Fibroblast of lung (primary cell): Measurements from ENCODE around the gene G6PC3. TPM values are rescaled to one million over a fixed set of nuclear protein-coding genes. Genes with fewer than 3 reads are reported as not detected.
A peak's percentile ranks its signal among the peaks of the same experiment; 100 is the strongest.

ENCODE experiments used
- DNase-seq, 2 donors: peaks; one replicate each; pipeline versions ENCODE4 v3.0.0 to v3.0.0-alpha.2; 2010; ENCODE audit warnings: low read depth in 2 of 2
- H2AFZ ChIP-seq: 2 replicates; pipeline ENCODE4 v1.5.1; 2012; ENCODE audit warnings: low read length, control low read depth, inconsistent platforms
- H3K27ac ChIP-seq: 2 replicates; pipeline ENCODE4 v1.5.1; 2011; ENCODE audit warnings: low read length, control low read depth; ENCODE audit not compliant: insufficient read depth
- H3K27me3 ChIP-seq: 2 replicates; pipeline ENCODE4 v1.5.1; 2011; ENCODE audit warnings: mild to moderate bottlenecking, low read length; ENCODE audit not compliant: control insufficient read depth, insufficient read depth
- H3K36me3 ChIP-seq: 2 replicates; pipeline ENCODE4 v1.5.1; 2011; ENCODE audit warnings: low read length; ENCODE audit not compliant: control insufficient read depth, insufficient read depth
- H3K4me1 ChIP-seq: 2 replicates; pipeline ENCODE4 v1.5.1; 2011; ENCODE audit warnings: low read length; ENCODE audit not compliant: control insufficient read depth, insufficient read depth; ENCODE audit errors: extremely low read depth
- H3K4me2 ChIP-seq: 2 replicates; pipeline ENCODE4 v1.5.1; 2011; ENCODE audit warnings: low read length, control low read depth; ENCODE audit not compliant: insufficient read depth; ENCODE audit errors: extremely low read depth
- H3K4me3 ChIP-seq, 4 experiments: fragments of 200-600 bp in 1 of 4; sonication (generic) in 1 of 4; replicated peaks in 1 of 4; 2 replicates each; pipeline ENCODE4 v1.5.1; 2011 to 2016; ENCODE audit warnings: low read length in 4 of 4, low read depth in 3 of 4, mild to moderate bottlenecking in 3 of 4, control low read depth in 2 of 4, inconsistent platforms in 1 of 4, mixed read lengths in 1 of 4; ENCODE audit not compliant: insufficient read depth in 1 of 4; ENCODE audit errors: control extremely low read depth in 1 of 4
- H3K79me2 ChIP-seq: 2 replicates; pipeline ENCODE4 v1.5.1; 2012; ENCODE audit warnings: mild to moderate bottlenecking, low read length, inconsistent platforms; ENCODE audit not compliant: control insufficient read depth, insufficient read depth
- H3K9ac ChIP-seq: 2 replicates; pipeline ENCODE4 v1.5.1; 2011; ENCODE audit warnings: mild to moderate bottlenecking, low read length, control low read depth; ENCODE audit not compliant: insufficient read depth
- H3K9me3 ChIP-seq: 2 replicates; pipeline ENCODE4 v1.5.1; 2012; ENCODE audit warnings: low read depth, low read length; ENCODE audit not compliant: control insufficient read depth, insufficient read depth
- H4K20me1 ChIP-seq: 2 replicates; pipeline ENCODE4 v1.5.1; 2011; ENCODE audit warnings: low read length; ENCODE audit not compliant: control insufficient read depth, insufficient read depth; ENCODE audit errors: extremely low read depth
- EZH2 ChIP-seq: IDR thresholded peaks from 2 replicates; pipeline ENCODE4 v1.5.1; 2012; ENCODE audit warnings: low read length, control low read depth, mild to moderate bottlenecking; ENCODE audit errors: missing control alignments
- polyA plus RNA-seq, 2 donors: library from polyadenylated mRNA; depleted of rRNA in 1 of 2; stranded (reverse) in 1 of 2; unstranded in 1 of 2; fragments of >200 nt; gene quantifications; 2 replicates each; pipeline ENCODE4 v1.2.1, GENCODE V29; 2011 to 2012; ENCODE audit warnings: missing spikeins in 1 of 2
- total RNA-seq: library from RNA; depleted of rRNA; stranded (reverse); fragments of >200 nt; gene quantifications from 2 replicates; pipeline ENCODE4 v1.2.1, GENCODE V29; 2014
- TF ChIP-seq, protein P1 (sequence below), 2 donors: IDR thresholded peaks in 1 of 2; conservative IDR thresholded peaks in 1 of 2; 1 replicate in 1 of 2; 2 replicates in 1 of 2; pipeline ENCODE4 v1.5.1; 2011 to 2012; ENCODE audit warnings: low read length in 2 of 2, control low read depth in 1 of 2, inconsistent platforms in 1 of 2, low read depth in 1 of 2, mild to moderate bottlenecking in 1 of 2

The G6PC3 gene
- total and polyA plus RNA-seq, 2 donors (not counting 1 experiment from before 2014, with no cell fraction given) = 40.0 to 76.1 TPM

DNA sequence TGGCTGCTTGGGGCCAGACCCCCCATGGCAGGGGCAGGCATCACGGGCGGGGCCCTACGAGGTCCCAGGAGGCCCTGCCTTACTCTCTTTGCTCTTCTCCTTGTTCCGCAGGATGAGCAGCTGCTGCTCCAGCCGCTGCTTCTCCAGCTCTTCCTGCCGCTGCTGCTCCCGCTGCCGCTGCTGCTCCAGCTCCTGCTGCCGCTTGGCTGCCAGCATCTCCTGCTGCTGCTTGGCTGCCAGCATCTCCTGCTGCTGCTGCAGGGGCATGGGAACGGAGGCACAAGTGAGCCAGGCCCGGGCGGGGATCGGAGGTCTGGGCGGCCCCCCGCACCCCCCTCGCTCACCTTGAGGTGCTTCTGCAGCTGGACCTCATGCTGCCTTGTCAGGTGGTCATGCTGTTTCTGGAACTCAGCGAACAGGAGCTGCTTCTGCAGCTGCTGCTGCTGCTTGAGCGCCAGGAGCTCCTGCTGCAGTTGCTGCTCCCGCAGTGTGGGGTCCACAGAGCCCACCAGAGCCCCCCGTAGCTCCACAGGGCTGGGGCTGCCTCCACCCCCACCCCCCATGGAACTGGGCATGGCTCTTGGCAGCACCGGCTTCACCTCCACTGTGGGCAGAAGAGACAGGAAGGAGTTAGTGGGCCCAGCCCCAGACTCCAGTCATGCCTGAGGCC is 22.8 kb downstream of the G6PC3 start:
- H3K27me3 ChIP-seq = no peaks in the 10 kb centered on the region
- no peak overlapping the region for H3K9ac ChIP-seq
- H3K36me3 ChIP-seq = peaks cover 11% of the 10 kb centered on the region
- no peak overlapping the region for H3K4me2 ChIP-seq
- H3K79me2 ChIP-seq = peaks cover 2% of the 10 kb centered on the region
- no peak overlapping the region for H2AFZ ChIP-seq
- no peak overlapping the region for H3K4me3 ChIP-seq
- TF ChIP-seq EZH2 = no peak
- TF ChIP-seq, protein P1, sequence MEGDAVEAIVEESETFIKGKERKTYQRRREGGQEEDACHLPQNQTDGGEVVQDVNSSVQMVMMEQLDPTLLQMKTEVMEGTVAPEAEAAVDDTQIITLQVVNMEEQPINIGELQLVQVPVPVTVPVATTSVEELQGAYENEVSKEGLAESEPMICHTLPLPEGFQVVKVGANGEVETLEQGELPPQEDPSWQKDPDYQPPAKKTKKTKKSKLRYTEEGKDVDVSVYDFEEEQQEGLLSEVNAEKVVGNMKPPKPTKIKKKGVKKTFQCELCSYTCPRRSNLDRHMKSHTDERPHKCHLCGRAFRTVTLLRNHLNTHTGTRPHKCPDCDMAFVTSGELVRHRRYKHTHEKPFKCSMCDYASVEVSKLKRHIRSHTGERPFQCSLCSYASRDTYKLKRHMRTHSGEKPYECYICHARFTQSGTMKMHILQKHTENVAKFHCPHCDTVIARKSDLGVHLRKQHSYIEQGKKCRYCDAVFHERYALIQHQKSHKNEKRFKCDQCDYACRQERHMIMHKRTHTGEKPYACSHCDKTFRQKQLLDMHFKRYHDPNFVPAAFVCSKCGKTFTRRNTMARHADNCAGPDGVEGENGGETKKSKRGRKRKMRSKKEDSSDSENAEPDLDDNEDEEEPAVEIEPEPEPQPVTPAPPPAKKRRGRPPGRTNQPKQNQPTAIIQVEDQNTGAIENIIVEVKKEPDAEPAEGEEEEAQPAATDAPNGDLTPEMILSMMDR (conservative IDR thresholded peaks at IDR 0.05 in 1 of 2, IDR thresholded peaks at IDR 0.05 in 1 of 2; ENCODE audit: low read depth in 1 of 2, low read length in 2 of 2) = no peak
- no peaks in the 10 kb centered on the region for H3K9me3 ChIP-seq
- no peaks in the 10 kb centered on the region for H4K20me1 ChIP-seq
- DNase-seq = no peak
- no peak overlapping the region for H3K27ac ChIP-seq
- peaks cover 18% of the 10 kb centered on the region for H3K4me1 ChIP-seq

DNA sequence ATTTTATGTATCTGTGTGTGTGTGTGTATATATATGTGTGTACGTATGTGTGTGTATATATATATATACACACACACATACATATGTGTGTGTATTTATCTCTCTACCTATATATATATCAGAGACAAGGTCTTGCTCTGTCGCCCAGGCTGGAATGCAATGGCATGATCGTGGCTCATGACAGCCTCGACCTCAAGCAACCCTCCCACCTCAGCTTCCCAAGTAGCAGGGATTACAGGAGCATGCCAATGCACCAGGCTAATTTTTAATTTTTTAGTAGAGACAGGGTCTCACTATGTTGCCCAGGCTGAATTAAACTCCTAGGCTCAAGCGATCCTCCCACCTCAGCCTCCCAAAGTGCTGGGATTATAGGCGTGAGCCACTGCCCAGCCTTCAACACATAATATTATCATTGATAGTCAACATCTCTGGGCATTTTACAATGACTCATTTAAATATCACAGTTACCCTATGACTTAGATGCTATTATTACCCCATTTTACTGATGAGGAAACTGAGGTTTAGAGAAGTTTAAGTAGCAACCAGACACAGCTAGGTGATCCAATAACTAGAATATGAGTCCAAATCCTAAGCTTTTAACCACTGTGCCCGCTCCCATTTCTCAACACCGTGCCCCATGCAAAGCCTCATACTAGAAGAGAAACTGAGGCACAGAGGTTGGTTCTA is 24.3 kb downstream of the G6PC3 start:
- H3K36me3 ChIP-seq = peaks cover 10% of the 10 kb centered on the region
- no peak for TF ChIP-seq EZH2
- TF ChIP-seq, protein P1 (conservative IDR thresholded peaks at IDR 0.05 in 1 of 2, IDR thresholded peaks at IDR 0.05 in 1 of 2; ENCODE audit: low read depth in 1 of 2, low read length in 2 of 2) = no peak
- peak overlapping the region in 1 of 4 experiments; percentile 45 for H3K4me3 ChIP-seq
- H3K4me1 ChIP-seq = peaks cover 18% of the 10 kb centered on the region
- no peaks in the 10 kb centered on the region for H3K27me3 ChIP-seq
- H3K4me2 ChIP-seq = no peak overlapping the region
- no peak for DNase-seq
- peaks cover 5% of the 10 kb centered on the region for H3K79me2 ChIP-seq
- H3K27ac ChIP-seq = peak overlapping the region; percentile 45
- H4K20me1 ChIP-seq = no peaks in the 10 kb centered on the region
- H2AFZ ChIP-seq = no peak overlapping the region
- H3K9me3 ChIP-seq = no peaks in the 10 kb centered on the region
- no peak overlapping the region for H3K9ac ChIP-seq

DNA sequence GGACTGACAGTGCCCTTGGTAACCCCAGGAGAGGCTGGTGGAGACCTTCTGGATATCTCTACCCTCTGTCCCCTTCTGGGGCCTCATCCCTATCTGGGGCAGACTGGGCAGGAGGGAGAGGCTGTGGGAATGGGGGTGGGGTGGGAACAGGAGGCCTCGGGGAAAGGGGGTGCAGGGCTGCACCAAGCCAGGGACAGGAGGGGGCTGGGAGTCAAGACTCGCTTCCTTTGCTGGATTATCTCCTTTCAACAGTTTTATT is 24.8 kb downstream of the G6PC3 start:
- H3K9ac ChIP-seq = no peak overlapping the region
- peaks cover 18% of the 10 kb centered on the region for H3K4me1 ChIP-seq
- H3K4me2 ChIP-seq = no peak overlapping the region
- H3K27me3 ChIP-seq = no peaks in the 10 kb centered on the region
- H3K9me3 ChIP-seq = no peaks in the 10 kb centered on the region
- H3K36me3 ChIP-seq = peaks cover 10% of the 10 kb centered on the region
- DNase-seq = no peak
- H3K4me3 ChIP-seq = peak overlapping the region in 1 of 4 experiments; percentile 45
- H3K79me2 ChIP-seq = peaks cover 8% of the 10 kb centered on the region
- H3K27ac ChIP-seq = peak overlapping the region; percentile 45
- no peaks in the 10 kb centered on the region for H4K20me1 ChIP-seq
- H2AFZ ChIP-seq = no peak overlapping the region
- TF ChIP-seq EZH2 = no peak
- TF ChIP-seq, protein P1 (conservative IDR thresholded peaks at IDR 0.05 in 1 of 2, IDR thresholded peaks at IDR 0.05 in 1 of 2; ENCODE audit: low read depth in 1 of 2, low read length in 2 of 2) = no peak
